ENCODE results near the gene PANK4.

DNA sequence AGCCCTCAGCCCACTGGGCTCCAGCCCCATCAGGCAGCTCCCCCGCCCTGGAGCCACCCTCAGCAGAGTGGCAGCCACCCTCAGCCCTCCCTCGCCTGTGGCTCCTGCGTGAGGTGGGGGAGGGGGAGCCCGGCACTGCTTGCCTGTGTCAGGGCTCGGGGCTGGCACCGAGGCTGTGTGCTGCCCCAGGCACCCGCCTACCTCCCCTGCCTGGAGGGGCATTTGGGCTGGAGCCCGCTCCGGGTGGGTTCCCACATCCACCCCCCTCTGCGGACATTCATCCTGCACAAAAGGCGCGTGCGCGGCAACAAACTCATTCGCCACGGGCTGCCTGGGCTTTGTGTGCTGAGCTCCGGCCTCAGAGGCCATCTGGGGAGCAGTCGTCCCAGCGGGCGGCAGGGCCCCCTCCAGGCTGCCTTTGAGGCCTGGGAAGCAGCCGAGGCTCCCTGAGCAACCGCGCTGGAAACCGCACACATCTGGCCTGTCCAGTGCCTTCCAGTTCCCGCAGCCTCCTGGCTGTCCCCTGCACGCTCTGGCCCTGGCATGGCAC is 17.2 kb upstream of the PANK4 start:
- no peak for TF ChIP-seq POLR2AphosphoS5 (IDR thresholded peaks at IDR 0.05; ENCODE audit: borderline replicate concordance, low read depth, low read length)
- no peak for TF ChIP-seq EZH2 (IDR thresholded peaks at IDR 0.05)
